HG02759 (cell line): ENCODE data around the gene SERBP1.
"Not testable (repeated sequence)": the region's sequence is repeated elsewhere in the genome, so short reads cannot be mapped to it uniquely, and the experiment has no call there.

Source experiments
- ATAC-seq: cut with Tn5 transposase; IDR thresholded peaks from one replicate; pipeline ENCODE4 v1.9.1; 2021; ENCODE audit warnings: mild to moderate bottlenecking, moderate library complexity; ENCODE audit not compliant: unreplicated experiment

The SERBP1 gene

GRCh38 chr1:67408148-67408547 lies 22.1 kb downstream of the SERBP1 start:
- ATAC-seq: no peak

- ATAC-seq: no peak
Observed at GRCh38 chr1:67407498-67407897, 22.7 kb downstream of the SERBP1 start.

DNA sequence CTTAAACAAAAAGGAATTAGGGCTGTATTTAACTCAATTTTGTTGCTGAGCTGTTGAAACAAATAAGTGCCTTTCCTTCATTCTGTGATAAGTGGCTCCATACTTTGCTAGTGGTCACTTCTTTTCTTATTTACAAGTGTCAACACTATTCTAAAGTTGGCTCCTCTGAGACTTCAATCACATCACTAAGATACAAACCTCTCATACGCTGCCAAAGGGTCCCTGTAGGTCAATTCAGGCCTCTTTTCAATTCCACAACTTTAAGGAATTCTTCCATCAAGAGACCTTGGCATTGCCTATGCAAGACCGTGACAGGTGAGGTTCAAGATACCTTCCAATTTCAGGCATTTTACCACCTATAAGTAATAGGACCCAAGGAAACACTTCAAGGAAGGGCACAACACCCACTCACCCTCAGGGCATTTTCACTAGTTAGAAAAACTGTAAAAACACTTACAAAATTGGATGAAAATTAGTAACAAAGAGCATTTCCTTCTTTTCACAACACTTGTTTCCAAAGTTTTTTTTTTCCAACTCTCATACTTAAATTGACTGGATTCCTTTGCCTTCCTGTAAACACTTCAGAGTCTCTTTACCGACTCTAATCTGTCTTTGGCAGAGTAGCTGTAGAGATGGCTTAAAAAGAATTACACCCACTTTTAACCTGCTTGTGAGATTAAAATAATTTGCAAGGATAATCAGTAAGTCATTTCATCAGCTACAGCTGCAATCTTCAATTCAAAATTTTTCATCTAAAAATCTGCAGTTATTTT lies 24.5 kb downstream of the SERBP1 start:
- no peak for ATAC-seq

GRCh38 chr1:67404212-67404620 lies 26.0 kb downstream of the SERBP1 start:
- ATAC-seq: no peak

DNA sequence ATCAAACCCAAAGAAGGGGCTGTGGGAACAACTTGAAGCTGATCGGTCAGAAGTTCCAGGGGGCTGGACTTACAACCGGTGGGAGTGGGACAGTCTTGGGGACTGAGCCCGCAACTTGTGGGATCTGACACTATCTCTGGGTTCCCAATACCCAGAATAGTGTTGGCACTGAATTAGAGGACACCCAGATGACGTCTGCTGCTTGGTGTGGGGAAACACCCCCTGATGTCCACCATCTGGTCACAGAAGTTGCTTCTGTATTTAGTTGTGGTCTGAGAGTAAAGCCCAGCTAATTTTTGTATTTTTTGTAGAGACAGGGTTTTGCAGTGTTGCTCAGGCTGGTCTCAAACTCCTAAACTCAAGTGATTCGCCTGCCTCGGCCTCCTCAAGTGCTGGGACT lies 28.8 kb downstream of the SERBP1 start:
- no peak for ATAC-seq

DNA sequence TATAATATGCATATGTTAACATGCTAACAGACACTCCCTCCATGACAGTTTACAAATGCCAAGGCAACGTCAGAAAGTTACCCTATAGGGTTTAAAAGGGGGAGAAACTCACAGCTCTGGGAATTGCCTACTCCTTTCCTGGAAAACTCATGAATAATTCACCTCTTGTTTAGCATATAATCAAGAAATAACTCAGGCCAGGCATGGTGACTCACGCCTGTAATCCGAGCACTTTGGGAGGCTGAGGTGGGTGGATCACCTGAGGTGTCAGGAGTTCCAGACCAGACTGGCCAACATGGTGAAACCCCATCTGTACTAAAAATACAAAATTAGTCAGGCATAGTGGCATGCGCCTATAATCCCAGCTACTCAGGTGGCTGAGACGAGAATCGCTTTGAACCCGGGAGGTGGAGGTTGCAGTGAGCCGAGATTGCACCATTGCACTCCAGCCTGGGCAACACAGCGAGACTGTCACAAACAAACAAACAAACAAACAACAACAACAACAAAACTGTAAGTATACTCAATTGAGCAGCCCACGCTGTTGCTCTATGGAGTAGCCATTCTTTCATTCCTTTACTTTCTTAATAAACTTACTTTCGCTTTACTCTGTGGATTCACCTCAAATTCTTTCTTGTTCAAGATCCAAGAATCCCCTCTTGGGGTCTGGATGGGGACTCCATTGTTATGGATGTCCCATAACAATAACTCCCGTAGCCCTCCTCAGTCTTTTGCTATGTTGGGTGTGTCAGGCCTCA lies 30.0 kb downstream of the SERBP1 start:
- ATAC-seq: not testable (repeated sequence)

DNA sequence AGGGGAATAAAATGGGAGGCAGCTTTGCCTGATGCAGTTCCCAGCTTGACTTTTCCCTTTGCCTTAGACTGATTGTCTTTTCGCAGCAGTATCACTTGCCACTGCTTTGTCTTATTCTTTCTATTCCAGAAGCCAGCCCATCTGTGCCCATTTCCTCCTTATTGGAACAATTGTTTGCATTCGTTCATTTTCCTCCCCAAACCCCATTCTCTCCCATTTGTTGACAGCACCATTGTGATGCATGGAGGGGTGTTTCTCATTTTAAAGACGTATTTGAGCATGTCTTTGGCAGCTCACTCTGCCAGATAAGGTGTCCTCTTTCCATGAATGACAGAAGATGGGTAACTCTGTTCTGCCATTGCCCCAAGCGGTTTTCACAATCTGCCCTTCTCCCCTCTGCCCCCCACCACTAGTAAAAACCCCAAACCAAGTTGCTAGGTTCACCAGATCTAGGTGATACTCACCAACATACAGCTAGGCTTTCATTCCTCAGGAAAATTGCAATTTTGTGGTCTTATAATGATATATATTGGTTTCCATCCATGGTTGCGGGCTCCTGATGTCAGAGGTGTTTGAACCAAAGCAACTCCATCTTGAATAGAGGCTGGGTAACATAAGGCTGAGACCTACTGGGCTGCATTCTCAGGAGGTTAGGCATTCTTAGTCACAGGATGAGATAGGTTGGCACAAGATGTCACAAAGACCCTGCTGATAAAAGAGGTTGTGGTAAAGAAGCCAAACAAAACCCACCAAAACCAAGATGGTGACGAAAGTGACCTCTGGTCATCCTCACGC lies 30.8 kb downstream of the SERBP1 start:
- no peak for ATAC-seq

DNA sequence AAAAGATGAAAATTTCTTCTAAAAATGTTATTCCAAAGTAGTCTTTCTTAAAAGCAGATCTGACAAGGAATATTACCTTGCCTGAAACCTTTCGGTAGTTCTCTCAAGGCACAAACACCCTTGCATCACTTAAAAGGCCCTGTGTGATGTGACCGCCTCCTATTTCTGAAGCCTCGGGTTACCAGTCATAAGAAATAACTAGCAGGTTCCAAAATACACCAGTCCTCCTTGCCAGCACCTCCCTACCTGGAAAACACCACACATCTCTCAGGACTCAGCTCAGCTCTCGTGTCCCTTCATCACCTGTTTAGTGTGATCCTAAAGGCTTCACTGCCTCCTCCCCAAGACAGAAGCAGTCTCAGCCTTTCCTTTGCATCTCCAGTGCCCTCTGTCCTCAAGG lies 35.7 kb downstream of the SERBP1 start:
- no peak for ATAC-seq

GRCh38 chr1:67393737-67394136 lies 36.5 kb downstream of the SERBP1 start:
- ATAC-seq: no peak

DNA sequence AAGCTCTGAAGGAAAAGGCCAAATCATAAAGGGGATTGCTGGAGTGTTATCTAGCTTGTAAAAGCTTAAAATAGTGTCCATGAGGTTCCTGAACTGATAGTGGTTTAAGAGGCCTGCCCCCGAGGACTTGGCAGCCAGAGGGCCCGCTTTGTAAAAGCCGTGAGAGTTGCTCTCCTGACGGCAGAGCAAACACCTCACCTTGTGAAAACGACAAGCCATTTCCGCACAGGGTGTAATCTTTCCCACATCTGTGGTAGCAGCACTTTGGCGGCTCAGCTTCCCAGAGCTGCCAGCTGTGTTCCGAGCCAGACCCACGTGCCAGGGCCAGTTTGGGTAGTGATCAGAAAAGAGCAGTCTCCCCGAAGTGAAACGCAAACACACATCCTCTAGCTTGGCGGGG lies 37.0 kb downstream of the SERBP1 start:
- no peak for ATAC-seq

DNA sequence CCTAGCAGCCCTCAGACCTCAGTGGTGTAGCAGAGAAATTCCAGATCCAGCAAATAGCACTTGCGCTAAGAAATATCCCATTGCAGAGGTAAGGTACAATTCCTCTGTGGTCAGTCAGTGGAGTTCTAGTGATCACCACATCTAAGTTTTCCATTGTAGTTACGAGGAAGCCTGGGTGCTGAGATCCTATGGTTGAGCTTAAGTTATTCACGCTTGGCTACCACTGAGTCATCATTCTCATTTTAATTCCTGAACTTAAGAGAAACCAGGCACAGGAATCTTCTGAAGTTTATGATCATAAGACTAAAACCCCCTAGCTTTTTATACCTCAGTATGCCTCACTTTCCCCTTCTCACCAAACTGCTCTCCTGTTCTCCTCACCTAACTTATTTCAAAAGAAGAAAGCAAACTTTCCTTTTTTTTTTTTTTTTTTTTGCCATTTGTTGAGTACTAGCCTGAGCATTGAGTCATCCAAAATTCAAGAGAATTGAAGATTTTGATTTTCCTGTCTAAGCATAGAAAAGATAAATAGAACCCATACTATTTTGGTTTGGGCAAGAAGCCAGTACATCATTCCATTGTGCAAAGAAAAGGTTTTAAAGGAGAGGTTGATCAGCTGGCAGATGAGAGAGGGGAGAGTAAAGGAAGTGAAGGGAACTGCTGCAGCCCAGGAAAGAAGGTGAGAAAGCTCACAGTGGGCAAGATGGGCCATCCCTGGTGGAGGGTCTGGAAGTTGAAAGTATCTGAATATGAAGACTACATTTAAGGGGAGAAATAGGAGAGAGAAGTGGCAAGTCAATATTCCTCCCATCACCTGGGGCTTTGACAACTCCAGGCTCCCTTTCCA lies 39.9 kb downstream of the SERBP1 start:
- no peak for ATAC-seq

- no peak for ATAC-seq
Observed at GRCh38 chr1:67383999-67384638, 46.1 kb downstream of the SERBP1 start.

- ATAC-seq: no peak
Observed at GRCh38 chr1:67382292-67382691, 47.9 kb downstream of the SERBP1 start.

- ATAC-seq: no peak
Observed at GRCh38 chr1:67381154-67381553, 49.0 kb downstream of the SERBP1 start.

- ATAC-seq: no peak
Observed at GRCh38 chr1:67377253-67377652, 52.9 kb downstream of the SERBP1 start.

DNA sequence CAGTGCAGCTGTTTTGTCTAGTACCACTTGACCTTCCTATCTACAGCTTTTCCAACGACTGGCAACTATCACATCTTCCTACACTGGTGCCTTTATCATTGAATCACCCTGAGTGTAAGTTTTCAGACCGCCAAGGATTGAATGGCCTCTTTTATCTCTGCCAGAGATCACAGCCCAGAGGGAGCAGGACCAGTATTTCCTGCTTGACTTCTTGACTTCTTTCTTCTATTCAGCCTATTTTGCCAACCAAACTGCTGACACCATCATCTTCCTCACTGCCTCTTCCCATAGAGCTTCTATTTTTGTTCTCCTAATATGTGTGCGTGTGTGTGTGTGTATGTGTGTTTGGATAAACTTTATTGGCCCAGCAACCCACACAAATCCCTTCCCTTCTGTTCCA lies 53.8 kb downstream of the SERBP1 start:
- no peak for ATAC-seq

- no peak for ATAC-seq
Observed at GRCh38 chr1:67372898-67373297, 57.3 kb downstream of the SERBP1 start.

DNA sequence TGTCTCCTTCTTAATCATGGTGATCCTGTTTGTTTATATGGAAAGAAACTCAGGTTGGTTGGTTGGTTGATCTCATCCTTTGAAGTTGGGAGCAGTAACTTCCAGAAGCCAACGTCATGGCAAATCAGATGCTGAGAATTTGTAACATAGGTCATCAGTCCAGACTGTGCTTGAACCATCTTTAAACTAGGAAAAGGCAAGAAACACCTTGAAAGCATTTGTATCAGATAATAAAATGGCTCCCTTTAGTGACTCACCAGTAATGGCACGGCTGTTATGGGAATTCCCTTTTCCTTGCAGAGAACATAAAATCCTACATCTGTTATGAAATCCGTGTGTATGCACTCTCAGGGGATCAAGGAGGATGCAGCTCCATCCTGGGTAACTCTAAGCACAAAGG lies 58.1 kb downstream of the SERBP1 start:
- ATAC-seq: no peak

GRCh38 chr1:67371681-67372080 lies 58.5 kb downstream of the SERBP1 start:
- ATAC-seq: no peak

- ATAC-seq: no peak
Observed at GRCh38 chr1:67371043-67371442, 59.2 kb downstream of the SERBP1 start.
